Aorta (tissue), 5 donors: ENCODE measurements around the gene EPHB2. TPM values are rescaled to one million over a fixed set of nuclear protein-coding genes. Genes with fewer than 3 reads are reported as not detected.
A peak's percentile ranks its signal among the peaks of the same experiment; 100 is the strongest.

ENCODE experiments used
- ATAC-seq: fragments of 200-7000 bp; cut with Tn5 transposase; one replicate; pipeline ENCODE4 v1.9.1; 2022; ENCODE audit warnings: moderate library complexity; ENCODE audit not compliant: low FRiP score
- DNase-seq, 2 donors: peaks; one replicate each; pipeline ENCODE4 v3.0.0-alpha.2; 2020
- H3K27ac ChIP-seq, 2 donors: one replicate each; pipeline ENCODE4 v1.5.1; 2013; ENCODE audit warnings: low read length in 2 of 2, mild to moderate bottlenecking in 2 of 2, moderate library complexity in 2 of 2, control low read depth in 1 of 2, inconsistent platforms in 1 of 2, low read depth in 1 of 2
- H3K27me3 ChIP-seq, 2 donors: one replicate each; pipeline ENCODE4 v1.6.1; 2013; ENCODE audit warnings: control low read depth in 1 of 2, low read length in 1 of 2, mild to moderate bottlenecking in 1 of 2, moderate library complexity in 1 of 2; ENCODE audit not compliant: insufficient read depth in 2 of 2, control insufficient read depth in 1 of 2
- H3K36me3 ChIP-seq, 2 donors: one replicate each; pipeline ENCODE4 v1.6.1; 2013; ENCODE audit warnings: control low read depth in 1 of 2, low read length in 1 of 2, mild to moderate bottlenecking in 1 of 2; ENCODE audit not compliant: insufficient read depth in 2 of 2, control insufficient read depth in 1 of 2
- H3K4me1 ChIP-seq, 2 donors: one replicate each; pipeline ENCODE4 v1.6.1; 2013; ENCODE audit warnings: low read length in 2 of 2, control low read depth in 1 of 2, mild to moderate bottlenecking in 1 of 2, moderate library complexity in 1 of 2; ENCODE audit not compliant: insufficient read depth in 2 of 2, control insufficient read depth in 1 of 2
- H3K4me3 ChIP-seq, 2 donors: one replicate each; pipeline ENCODE4 v1.5.1; 2013; ENCODE audit warnings: low read length in 2 of 2, control low read depth in 1 of 2, mild to moderate bottlenecking in 1 of 2
- H3K9me3 ChIP-seq: one replicate; pipeline ENCODE4 v1.6.1; 2013; ENCODE audit warnings: mild to moderate bottlenecking, low read length; ENCODE audit not compliant: control insufficient read depth
- WGBS, 2 donors: extraction: QIAGEN DNeasy Blood & Tissue Kit; methylation state at CpG; one replicate each; pipeline ENCODE4 v1.1.7; 2013; 5-methylcytosine and 5-hydroxymethylcytosine counted together
- intact Hi-C, 2 donors: fragments of 100-400 bp; cut with DNase I; formaldehyde crosslinking; loops; one replicate each; pipeline versions ENCODE4 v1.14.2 to v1.15.0; 2022
- polyA plus RNA-seq, 2 donors: library from polyadenylated mRNA; stranded (reverse); fragments of 200-250 nt; gene quantifications; one replicate each; pipeline ENCODE4 v1.2.3, GENCODE V29; 2013
- total RNA-seq, 2 donors: library from RNA; stranded (reverse); fragmentation: NEBNext Ultra II Directional; extraction: Animal tissue kit (Norgen Biotek cat#: 25700); gene quantifications; one replicate each; pipeline ENCODE4 v1.2.1, GENCODE V29; 2021
- donor health status: healthy with polysubstance abuse.
- donor health status: Bipolar disorder and iron deficiency.
- donor health status: DM: no; HTN: no; CAD: no.
- donor health status: DM: no; HTN: no; CAD: no.
- donor health status: DM: yes; HTN: yes; CAD: no.

EPHB2 gene
- total and polyA plus RNA-seq, 4 donors, result 0.87 to 16.6 (median 3.2) TPM

- ATAC-seq (no peak), DNase-seq (no peak)
- no peak overlapping the region for H3K4me3 ChIP-seq
- intact Hi-C loops, result no loop called here
- H3K36me3 ChIP-seq, result no peaks in the 10 kb centered on the region
- WGBS, 2 donors, result 79 to 86% methylated on average over 14 of the region's 14 CpGs
- H3K27me3 ChIP-seq, result no peaks in the 10 kb centered on the region
- H3K27ac ChIP-seq, result no peak overlapping the region
- H3K9me3 ChIP-seq, result no peaks in the 10 kb centered on the region
- no peaks in the 10 kb centered on the region for H3K4me1 ChIP-seq
These were observed 18.2 kb downstream of the EPHB2 start for GRCh38 chr1:22728751-22729399.

GRCh38 chr1:22729400-22729773, 18.7 kb downstream of the EPHB2 start:
- Histone ChIP-seq H3K4me3 (no peak overlapping the region), H3K4me1 (no peaks in the 10 kb centered on the region), H3K27ac (no peak overlapping the region), H3K9me3 (no peaks in the 10 kb centered on the region), H3K27me3 (no peaks in the 10 kb centered on the region), H3K36me3 (no peaks in the 10 kb centered on the region)
- DNase-seq, result no peak
- WGBS, 2 donors, result 41 to 43% methylated on average over 1 of the region's 1 CpG
- intact Hi-C loops, result no loop called here
- no peak for ATAC-seq

GRCh38 chr1:22729912-22730311, 19.3 kb downstream of the EPHB2 start:
- Histone ChIP-seq H3K4me1 (no peaks in the 10 kb centered on the region), H3K27me3 (no peaks in the 10 kb centered on the region), H3K36me3 (no peaks in the 10 kb centered on the region), H3K4me3 (no peak overlapping the region), H3K27ac (no peak overlapping the region), H3K9me3 (no peaks in the 10 kb centered on the region)
- ATAC-seq (no peak), DNase-seq (no peak)
- intact Hi-C loops, result no loop called here
- WGBS, 2 donors, result 75 to 76% methylated on average over 7 of the region's 7 CpGs

GRCh38 chr1:22731924-22732720, 21.5 kb downstream of the EPHB2 start:
- ATAC-seq, result peak; percentile 31
- WGBS, 2 donors, result 48 to 53% methylated on average over 12 of the region's 12 CpGs
- Histone ChIP-seq H3K27ac (no peak overlapping the region), H3K9me3 (no peaks in the 10 kb centered on the region), H3K4me3 (no peak overlapping the region), H3K4me1 (no peaks in the 10 kb centered on the region), H3K27me3 (no peaks in the 10 kb centered on the region), H3K36me3 (no peaks in the 10 kb centered on the region)
- intact Hi-C loops, result no loop called here
- no peak for DNase-seq

GRCh38 chr1:22733643-22734042, 23.0 kb downstream of the EPHB2 start:
- H3K4me3 ChIP-seq, result no peak overlapping the region
- no peaks in the 10 kb centered on the region for H3K27me3 ChIP-seq
- H3K36me3 ChIP-seq, result no peaks in the 10 kb centered on the region
- DNase-seq, result no peak
- no peak overlapping the region for H3K27ac ChIP-seq
- no peaks in the 10 kb centered on the region for H3K9me3 ChIP-seq
- no peaks in the 10 kb centered on the region for H3K4me1 ChIP-seq
- WGBS, 2 donors, result 94 to 98% methylated on average over 8 of the region's 8 CpGs
- intact Hi-C loops, result no loop called here
- no peak for ATAC-seq

GRCh38 chr1:22736501-22737080, 26.0 kb downstream of the EPHB2 start:
- Histone ChIP-seq H3K9me3 (no peaks in the 10 kb centered on the region), H3K4me3 (no peak overlapping the region), H3K4me1 (no peaks in the 10 kb centered on the region), H3K36me3 (no peaks in the 10 kb centered on the region), H3K27ac (no peak overlapping the region), H3K27me3 (no peaks in the 10 kb centered on the region)
- 85 to 86% methylated on average over 22 to 23 of the region's 23 CpGs for WGBS, 2 donors
- intact Hi-C loops, result no loop called here
- DNase-seq (no peak), ATAC-seq (no peak)

- Histone ChIP-seq H3K27ac (no peak overlapping the region), H3K36me3 (no peaks in the 10 kb centered on the region), H3K4me1 (no peaks in the 10 kb centered on the region), H3K27me3 (no peaks in the 10 kb centered on the region), H3K9me3 (no peaks in the 10 kb centered on the region), H3K4me3 (no peak overlapping the region)
- DNase-seq (no peak), ATAC-seq (no peak)
- intact Hi-C loops, result no loop called here
- WGBS, 2 donors, result 97% methylated on average over 2 of the region's 2 CpGs
These were observed 26.9 kb downstream of the EPHB2 start for GRCh38 chr1:22737374-22738068.

- Histone ChIP-seq H3K36me3 (no peaks in the 10 kb centered on the region), H3K27me3 (no peaks in the 10 kb centered on the region), H3K9me3 (no peaks in the 10 kb centered on the region), H3K27ac (no peak overlapping the region), H3K4me3 (no peak overlapping the region), H3K4me1 (no peaks in the 10 kb centered on the region)
- DNase-seq (no peak), ATAC-seq (no peak)
- WGBS, 2 donors, result 99 to 100% methylated on average over 1 of the region's 1 CpG
- intact Hi-C loops, result no loop called here
These were observed 27.4 kb downstream of the EPHB2 start for GRCh38 chr1:22738069-22738435.
